Activated CD4-positive, CD25-positive, alpha-beta regulatory T cell (primary cell): ENCODE data around the gene SLC7A5.
A peak's percentile ranks its signal among the peaks of the same experiment; 100 is the strongest.
"Not testable (repeated sequence)": the region's sequence is repeated elsewhere in the genome, so short reads cannot be mapped to it uniquely, and the experiment has no call there.

Experiments
- DNase-seq, 4 experiments: peaks; one replicate each; lab custom pipeline; 2025; lab: John Stamatoyannopoulos, UW

SLC7A5 gene

GRCh38 chr16:87869061-87869878, at the start of gene SLC7A5:
TSS of gene SLC7A5 (minus strand) at chr16:87869507. CDS start at chr16:87869422, 85 bp downstream.
- peak; percentile 76 to 90 (median 80) for DNase-seq

- DNase-seq: no peak
These were observed 49.0 kb upstream of the SLC7A5 start for GRCh38 chr16:87918338-87918737.

- no peak for DNase-seq
These were observed 48.2 kb upstream of the SLC7A5 start for GRCh38 chr16:87917503-87917902.

GRCh38 chr16:87914812-87915211, 45.5 kb upstream of the SLC7A5 start:
- no peak for DNase-seq

- not testable (repeated sequence) for DNase-seq
These were observed 44.9 kb upstream of the SLC7A5 start for GRCh38 chr16:87914021-87914725.

GRCh38 chr16:87912691-87913090, 43.4 kb upstream of the SLC7A5 start:
- not testable (repeated sequence) for DNase-seq

- not testable (repeated sequence) for DNase-seq
These were observed 41.9 kb upstream of the SLC7A5 start for GRCh38 chr16:87911106-87911763.

GRCh38 chr16:87909203-87909935, 40.1 kb upstream of the SLC7A5 start:
- DNase-seq: peak; percentile 37 to 83 (median 72)

- DNase-seq: not testable (repeated sequence)
These were observed 38.8 kb upstream of the SLC7A5 start for GRCh38 chr16:87908101-87908500.

- not testable (repeated sequence) for DNase-seq
These were observed 36.2 kb upstream of the SLC7A5 start for GRCh38 chr16:87905521-87905920.

GRCh38 chr16:87904963-87905362, 35.7 kb upstream of the SLC7A5 start:
- DNase-seq: not testable (repeated sequence)

GRCh38 chr16:87900489-87900888, 31.2 kb upstream of the SLC7A5 start:
- not testable (repeated sequence) for DNase-seq

- peak in 1 of 4 experiments; percentile 20 for DNase-seq
These were observed 28.5 kb upstream of the SLC7A5 start for GRCh38 chr16:87897521-87898505.

- DNase-seq: not testable (repeated sequence)
These were observed 27.7 kb upstream of the SLC7A5 start for GRCh38 chr16:87896924-87897520.

GRCh38 chr16:87896176-87896890, 27.0 kb upstream of the SLC7A5 start:
- not testable (repeated sequence) for DNase-seq

GRCh38 chr16:87895641-87896141, 26.4 kb upstream of the SLC7A5 start:
- peak in 3 of 4 experiments; percentile 12 to 67 (median 52) for DNase-seq

GRCh38 chr16:87894005-87894404, 24.7 kb upstream of the SLC7A5 start:
- not testable (repeated sequence) for DNase-seq

- DNase-seq: no peak
These were observed 22.5 kb upstream of the SLC7A5 start for GRCh38 chr16:87891764-87892163.

GRCh38 chr16:87889762-87890161, 20.5 kb upstream of the SLC7A5 start:
- not testable (repeated sequence) for DNase-seq
